Lower leg skin (tissue), 3 donors: ENCODE results near the gene DGKD.

Experiments
- POLR2A ChIP-seq, 2 donors: fragments of 450-650 bp; IDR thresholded peaks; one replicate each; pipeline ENCODE4 v1.6.1; 2016 to 2017; ENCODE audit warnings: antibody characterized with exemption in 2 of 2, mild to moderate bottlenecking in 1 of 2, moderate library complexity in 1 of 2
- TF ChIP-seq, protein P1 (sequence below), 3 donors: fragments of 450-650 bp; IDR thresholded peaks; one replicate each; pipeline ENCODE4 v1.5.1; 2016; ENCODE audit warnings: antibody characterized with exemption in 3 of 3, mild to moderate bottlenecking in 3 of 3, moderate library complexity in 2 of 3

DNA sequence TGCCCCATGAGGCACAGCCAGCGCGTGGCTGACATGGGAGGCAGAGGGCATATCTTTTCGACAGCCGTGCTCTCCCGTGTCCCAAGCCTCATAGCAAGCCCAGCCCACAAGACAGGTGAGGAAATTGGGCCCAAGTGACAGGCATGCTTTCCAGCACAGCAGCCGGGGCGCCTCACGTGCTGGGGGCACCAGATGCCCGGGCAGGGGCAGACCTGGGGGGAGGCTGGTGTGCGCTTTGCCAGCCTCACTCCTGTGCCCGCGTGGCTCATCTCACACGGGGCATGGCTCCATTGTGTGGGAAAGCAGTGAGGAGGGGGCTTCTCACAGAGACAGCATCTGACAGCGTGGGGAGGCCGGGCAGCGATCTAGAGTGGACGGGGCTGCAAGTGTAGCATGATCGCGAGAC, 119.1 kb downstream of the DGKD start:
- no peak for TF ChIP-seq POLR2A (IDR thresholded peaks at IDR 0.05)
- TF ChIP-seq, protein P1, sequence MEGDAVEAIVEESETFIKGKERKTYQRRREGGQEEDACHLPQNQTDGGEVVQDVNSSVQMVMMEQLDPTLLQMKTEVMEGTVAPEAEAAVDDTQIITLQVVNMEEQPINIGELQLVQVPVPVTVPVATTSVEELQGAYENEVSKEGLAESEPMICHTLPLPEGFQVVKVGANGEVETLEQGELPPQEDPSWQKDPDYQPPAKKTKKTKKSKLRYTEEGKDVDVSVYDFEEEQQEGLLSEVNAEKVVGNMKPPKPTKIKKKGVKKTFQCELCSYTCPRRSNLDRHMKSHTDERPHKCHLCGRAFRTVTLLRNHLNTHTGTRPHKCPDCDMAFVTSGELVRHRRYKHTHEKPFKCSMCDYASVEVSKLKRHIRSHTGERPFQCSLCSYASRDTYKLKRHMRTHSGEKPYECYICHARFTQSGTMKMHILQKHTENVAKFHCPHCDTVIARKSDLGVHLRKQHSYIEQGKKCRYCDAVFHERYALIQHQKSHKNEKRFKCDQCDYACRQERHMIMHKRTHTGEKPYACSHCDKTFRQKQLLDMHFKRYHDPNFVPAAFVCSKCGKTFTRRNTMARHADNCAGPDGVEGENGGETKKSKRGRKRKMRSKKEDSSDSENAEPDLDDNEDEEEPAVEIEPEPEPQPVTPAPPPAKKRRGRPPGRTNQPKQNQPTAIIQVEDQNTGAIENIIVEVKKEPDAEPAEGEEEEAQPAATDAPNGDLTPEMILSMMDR (IDR thresholded peaks at IDR 0.05) = no peak
